Keratinocyte (primary cell): ENCODE data around the gene FAAP20. TPM values are rescaled to one million over a fixed set of nuclear protein-coding genes. Genes with fewer than 3 reads are reported as not detected.

ENCODE experiments used
- DNase-seq: peaks from one replicate; pipeline ENCODE4 v3.0.0-alpha.2; 2011; ENCODE audit warnings: low read depth, missing footprints, low spot score
- FAIRE-seq: peaks from 2 replicates; lab custom pipeline; 2011; peaks lifted over from hg19 to GRCh38; lab: Jason Lieb, UNC
- H2AFZ ChIP-seq: 2 replicates; pipeline ENCODE4 v1.6.0; 2012; ENCODE audit warnings: low read length, control low read depth, inconsistent platforms; ENCODE audit not compliant: control insufficient read depth
- H3K27ac ChIP-seq: 2 replicates; pipeline ENCODE4 v1.5.1; 2011; ENCODE audit warnings: low read length; ENCODE audit not compliant: control insufficient read depth, insufficient read depth
- H3K27me3 ChIP-seq: 3 replicates; pipeline ENCODE4 v1.6.0; 2011; ENCODE audit warnings: low read length; ENCODE audit not compliant: control insufficient read depth, insufficient read depth; ENCODE audit errors: extremely low read depth
- H3K36me3 ChIP-seq, 2 experiments: 2 replicates in 1 of 2; 3 replicates in 1 of 2; pipeline ENCODE4 v1.5.1; 2011; ENCODE audit warnings: low read length in 2 of 2, mild to moderate bottlenecking in 1 of 2; ENCODE audit not compliant: control insufficient read depth in 2 of 2, insufficient read depth in 2 of 2; ENCODE audit errors: extremely low read depth in 1 of 2
- H3K4me1 ChIP-seq: 3 replicates; pipeline ENCODE4 v1.5.1; 2011; ENCODE audit warnings: low read length; ENCODE audit not compliant: control insufficient read depth, insufficient read depth; ENCODE audit errors: extremely low read depth
- H3K4me2 ChIP-seq: 3 replicates; pipeline ENCODE4 v1.6.0; 2011; ENCODE audit warnings: low read depth, low read length; ENCODE audit not compliant: control insufficient read depth, insufficient read depth; ENCODE audit errors: extremely low read depth
- H3K4me3 ChIP-seq, 3 experiments: fragments of 200-600 bp in 1 of 3; sonication (generic) in 1 of 3; 2 replicates in 2 of 3; 3 replicates in 1 of 3; pipeline ENCODE4 v1.5.1; 2011 to 2016; ENCODE audit warnings: low read length in 3 of 3, mild to moderate bottlenecking in 3 of 3, control low read depth in 2 of 3, inconsistent platforms in 1 of 3, low read depth in 1 of 3, mixed read lengths in 1 of 3, mixed run types in 1 of 3, moderate library complexity in 1 of 3; ENCODE audit not compliant: control insufficient read depth in 2 of 3, insufficient read depth in 2 of 3; ENCODE audit errors: extremely low read depth in 1 of 3
- H3K79me2 ChIP-seq: 2 replicates; pipeline ENCODE4 v1.6.0; 2012; ENCODE audit warnings: low read length; ENCODE audit not compliant: control insufficient read depth, insufficient read depth
- H3K9ac ChIP-seq: 3 replicates; pipeline ENCODE4 v1.6.0; 2011; ENCODE audit warnings: low read length; ENCODE audit not compliant: control insufficient read depth, insufficient read depth; ENCODE audit errors: extremely low read depth
- H3K9me1 ChIP-seq: 3 replicates; pipeline ENCODE4 v1.6.0; 2011; ENCODE audit warnings: low read length; ENCODE audit not compliant: control insufficient read depth, insufficient read depth; ENCODE audit errors: extremely low read depth
- H3K9me3 ChIP-seq: 2 replicates; pipeline ENCODE4 v1.5.1; 2012; ENCODE audit warnings: low read depth, low read length; ENCODE audit not compliant: control insufficient read depth
- H4K20me1 ChIP-seq: 3 replicates; pipeline ENCODE4 v1.6.0; 2011; ENCODE audit warnings: low read length; ENCODE audit not compliant: control insufficient read depth, insufficient read depth; ENCODE audit errors: extremely low read depth
- CTCF ChIP-seq, 3 experiments: IDR thresholded peaks in 1 of 3; conservative IDR thresholded peaks in 1 of 3; optimal IDR thresholded peaks in 1 of 3; 2 replicates in 2 of 3; 3 replicates in 1 of 3; pipeline versions ENCODE3 to v1.5.1; 2011; ENCODE audit warnings: low read length in 3 of 3, mild to moderate bottlenecking in 3 of 3, moderate library complexity in 2 of 3, control low read depth in 1 of 3, inconsistent platforms in 1 of 3; ENCODE audit not compliant: insufficient read depth in 2 of 3; ENCODE audit errors: extremely low read depth in 1 of 3
- EZH2 ChIP-seq: IDR thresholded peaks from one replicate; pipeline ENCODE4 v1.6.1; 2012; ENCODE audit warnings: inconsistent platforms, mild to moderate bottlenecking, low read length, moderate library complexity
- dilution Hi-C: fragments of 300-500 bp; cut with MboI; formaldehyde crosslinking; loops from one replicate; pipeline ENCODE4 v1.7.0; 2020; ENCODE audit warnings: low sequenced_read_pairs; ENCODE audit not compliant: extremely low pct_ligation_motif_present
- polyA plus RNA-seq, 5 experiments: library from polyadenylated mRNA; depleted of rRNA in 3 of 5; stranded (reverse) in 3 of 5; stranded (forward) in 1 of 5; unstranded in 1 of 5; fragments of >200 nt; gene quantifications; 1 replicate in 1 of 5; 2 replicates in 3 of 5; 3 replicates in 1 of 5; pipeline versions ENCODE4 v1.2.1 to v1.2.3, GENCODE V29; 2011 to 2012; ENCODE audit warnings: missing spikeins in 2 of 5, low read depth in 1 of 5, low replicate concordance in 1 of 5

Gene FAAP20
- polyA plus RNA-seq, 1 donor (not counting 4 experiments of a cell fraction or from before 2014, with no cell fraction given): 7.3 TPM

- Histone ChIP-seq H3K9me3 (no peaks in the 10 kb centered on the region), H3K27me3 (no peaks in the 10 kb centered on the region), H3K4me2 (no peak overlapping the region), H3K4me1 (peaks cover under 1% of the 10 kb centered on the region), H4K20me1 (peaks cover 4% of the 10 kb centered on the region), H3K27ac (no peak overlapping the region), H3K4me3 (no peak overlapping the region), H3K9me1 (no peaks in the 10 kb centered on the region), H3K79me2 (no peaks in the 10 kb centered on the region), H3K9ac (no peak overlapping the region), H3K36me3 (peaks cover 8 to 11% of the 10 kb centered on the region in 2 experiments), H2AFZ (no peak overlapping the region)
- TF ChIP-seq EZH2: no peak
- no peak for TF ChIP-seq CTCF (optimal IDR thresholded peaks at IDR 0.05 in 1 of 3, IDR thresholded peaks at IDR 0.05 in 1 of 3, conservative IDR thresholded peaks at IDR 0.05 in 1 of 3; ENCODE audit: extremely low read depth in 1 of 3, insufficient read depth in 2 of 3, low read length in 3 of 3)
- dilution Hi-C loops: no loop called here
- FAIRE-seq (no peak), DNase-seq (no peak)
Measured at GRCh38 chr1:2184934-2185333, 9.6 kb downstream of the FAAP20 start.

- Histone ChIP-seq H3K4me3 (no peak overlapping the region), H3K9me3 (no peaks in the 10 kb centered on the region), H4K20me1 (peaks cover 4% of the 10 kb centered on the region), H3K27ac (no peak overlapping the region), H2AFZ (no peak overlapping the region), H3K9me1 (no peaks in the 10 kb centered on the region), H3K36me3 (peaks cover 8 to 11% of the 10 kb centered on the region in 2 experiments), H3K4me1 (no peaks in the 10 kb centered on the region), H3K4me2 (no peak overlapping the region), H3K27me3 (no peaks in the 10 kb centered on the region), H3K9ac (no peak overlapping the region), H3K79me2 (no peaks in the 10 kb centered on the region)
- TF ChIP-seq EZH2: no peak
- no peak for TF ChIP-seq CTCF (optimal IDR thresholded peaks at IDR 0.05 in 1 of 3, IDR thresholded peaks at IDR 0.05 in 1 of 3, conservative IDR thresholded peaks at IDR 0.05 in 1 of 3; ENCODE audit: extremely low read depth in 1 of 3, insufficient read depth in 2 of 3, low read length in 3 of 3)
- no peak for FAIRE-seq
- dilution Hi-C loops: no loop called here
- no peak for DNase-seq
Measured at GRCh38 chr1:2184531-2184930, 10.0 kb downstream of the FAAP20 start.
